Measurements from ENCODE around the gene LCA5L.
"Not testable (repeated sequence)": the region's sequence is repeated elsewhere in the genome, so short reads cannot be mapped to it uniquely, and the experiment has no call there.

The LCA5L gene

GRCh38 chr21:39375446-39375845 lies 70.1 kb downstream of the LCA5L start:
- no peak overlapping the region for H3K4me3 ChIP-seq (ENCODE audit: low read depth, low read length)
- in situ Hi-C loops (cut with HindIII; ENCODE audit: low sequenced_read_pairs): no loop called here
- no peak for DNase-seq (ENCODE audit: low read depth, low spot score)
- TF ChIP-seq CTCF (IDR thresholded peaks at IDR 0.05; ENCODE audit: low read depth, low read length): no peak

- DNase-seq (ENCODE audit: low read depth, low spot score): no peak
- in situ Hi-C loops (cut with HindIII; ENCODE audit: low sequenced_read_pairs): no loop called here
- H3K4me3 ChIP-seq (ENCODE audit: low read depth, low read length): no peak overlapping the region
- TF ChIP-seq CTCF (IDR thresholded peaks at IDR 0.05; ENCODE audit: low read depth, low read length): no peak
Observed at GRCh38 chr21:39374046-39374445, 71.5 kb downstream of the LCA5L start.

- in situ Hi-C loops (cut with HindIII; ENCODE audit: low sequenced_read_pairs): no loop called here
- H3K4me3 ChIP-seq (ENCODE audit: low read depth, low read length): no peak overlapping the region
- peak; percentile 46 for TF ChIP-seq CTCF (IDR thresholded peaks at IDR 0.05; ENCODE audit: low read depth, low read length)
- peak; percentile 38 for DNase-seq (ENCODE audit: low read depth, low spot score)
Observed at GRCh38 chr21:39373634-39374033, 71.9 kb downstream of the LCA5L start.

- DNase-seq (ENCODE audit: low read depth, low spot score); H3K4me3 ChIP-seq (ENCODE audit: low read depth, low read length); in situ Hi-C loops (cut with HindIII; ENCODE audit: low sequenced_read_pairs): not testable (repeated sequence)
Observed at GRCh38 chr21:39369896-39370288, 75.7 kb downstream of the LCA5L start.

GRCh38 chr21:39367783-39368182 lies 77.8 kb downstream of the LCA5L start:
- TF ChIP-seq CTCF (IDR thresholded peaks at IDR 0.05; ENCODE audit: low read depth, low read length): no peak
- H3K4me3 ChIP-seq (ENCODE audit: low read depth, low read length): no peak overlapping the region
- DNase-seq (ENCODE audit: low read depth, low spot score): no peak
- in situ Hi-C loops (cut with HindIII; ENCODE audit: low sequenced_read_pairs): no loop called here

GRCh38 chr21:39366563-39366962 lies 79.0 kb downstream of the LCA5L start:
- in situ Hi-C loops (cut with HindIII; ENCODE audit: low sequenced_read_pairs): no loop called here
- DNase-seq (ENCODE audit: low read depth, low spot score): no peak
- H3K4me3 ChIP-seq (ENCODE audit: low read depth, low read length): no peak overlapping the region
- no peak for TF ChIP-seq CTCF (IDR thresholded peaks at IDR 0.05; ENCODE audit: low read depth, low read length)

- no peak for TF ChIP-seq CTCF (IDR thresholded peaks at IDR 0.05; ENCODE audit: low read depth, low read length)
- in situ Hi-C loops (cut with HindIII; ENCODE audit: low sequenced_read_pairs): no loop called here
Observed at GRCh38 chr21:39364949-39365348, 80.6 kb downstream of the LCA5L start.

More at GRCh38 chr21:39364949-39365348, 80.6 kb downstream of the LCA5L start:
- H3K4me3 ChIP-seq (ENCODE audit: low read depth, low read length): no peak overlapping the region
- no peak for DNase-seq (ENCODE audit: low read depth, low spot score)
